Stomach (tissue), 9 donors: ENCODE measurements around the gene PRM3. TPM values are rescaled to one million over a fixed set of nuclear protein-coding genes. Genes with fewer than 3 reads are reported as not detected.
A peak's percentile ranks its signal among the peaks of the same experiment; 100 is the strongest.

Experiments used
- DNase-seq, 2 donors: peaks; one replicate each; pipeline versions ENCODE4 v3.0.0 to v3.0.0-alpha.2; 2013 to 2019
- H3K27ac ChIP-seq, 5 donors: fragments of 200-600 bp in 4 of 5; sonication (generic) in 4 of 5; one replicate each; pipeline ENCODE4 v1.5.1; 2013 to 2019; ENCODE audit warnings: mild to moderate bottlenecking in 1 of 5, moderate library complexity in 1 of 5
- H3K27me3 ChIP-seq, 3 donors: fragments of 200-600 bp; sonication (generic); one replicate each; pipeline ENCODE4 v1.5.1; 2017 to 2019; ENCODE audit warnings: mixed run types in 1 of 3
- H3K36me3 ChIP-seq, 4 donors: fragments of 200-600 bp; sonication (generic); 1 replicate in 3 of 4; 2 replicates in 1 of 4; pipeline ENCODE4 v1.5.1; 2016 to 2019
- H3K4me1 ChIP-seq, 4 donors: fragments of 200-600 bp; sonication (generic); one replicate each; pipeline ENCODE4 v1.5.1; 2016 to 2019
- H3K4me3 ChIP-seq, 4 donors: fragments of 200-600 bp; sonication (generic) in 3 of 4; one replicate each; pipeline ENCODE4 v1.5.1; 2016 to 2019; ENCODE audit warnings: mild to moderate bottlenecking in 1 of 4
- H3K9me3 ChIP-seq, 4 donors: fragments of 200-600 bp; sonication (generic); one replicate each; pipeline ENCODE4 v1.5.1; 2016 to 2019
- EP300 ChIP-seq: sonication (generic); formaldehyde crosslinking; IDR thresholded peaks from one replicate; pipeline ENCODE4 v1.6.1; 2017; ENCODE audit warnings: antibody characterized with exemption
- POLR2A ChIP-seq, 4 donors: fragments of 450-650 bp; IDR thresholded peaks; one replicate each; pipeline ENCODE4 v1.6.1; 2016; ENCODE audit warnings: antibody characterized with exemption in 4 of 4, control low read depth in 2 of 4, mild to moderate bottlenecking in 1 of 4, moderate library complexity in 1 of 4
- POLR2AphosphoS5 ChIP-seq, 3 donors: sonication (generic); formaldehyde crosslinking; IDR thresholded peaks; one replicate each; pipeline ENCODE4 v1.6.1; 2016; ENCODE audit warnings: antibody characterized with exemption in 3 of 3
- WGBS, 5 donors: extraction: QIAGEN DNeasy Blood & Tissue Kit in 3 of 5; methylation state at CpG; one replicate each; pipeline versions ENCODE4 v1.1.5 to v1.1.7; 2013 to 2018; 5-methylcytosine and 5-hydroxymethylcytosine counted together
- intact Hi-C: fragments of 100-400 bp; cut with DNase I; formaldehyde crosslinking; loops from one replicate; pipeline ENCODE4 v1.15.1; 2023; ENCODE audit warnings: low total_unique reads
- polyA plus RNA-seq, 3 donors: library from polyadenylated mRNA; stranded (reverse); fragments of 200-250 nt; gene quantifications; one replicate each; pipeline ENCODE4 v1.2.3, GENCODE V29; 2013
- total RNA-seq, 5 donors: library from RNA; depleted of rRNA; stranded (reverse); fragments of >200 nt; gene quantifications; one replicate each; pipeline versions ENCODE4 v1.1.0 to v1.2.3, GENCODE V29; 2014 to 2016
- TF ChIP-seq, protein P1 (sequence below), 7 experiments: fragments of 450-650 bp in 4 of 7; fragments of 200-600 bp in 3 of 7; sonication (generic) in 3 of 7; IDR thresholded peaks; one replicate each; pipeline ENCODE4 v1.5.1; 2016 to 2019; ENCODE audit warnings: antibody characterized with exemption in 7 of 7, control low read depth in 2 of 7, mild to moderate bottlenecking in 1 of 7
- donor health status: healthy with polysubstance abuse.
- donor health status: Bipolar disorder and iron deficiency.
- donor health status: healthy.

PRM3 gene
- total and polyA plus RNA-seq, 8 donors = not detected

DNA sequence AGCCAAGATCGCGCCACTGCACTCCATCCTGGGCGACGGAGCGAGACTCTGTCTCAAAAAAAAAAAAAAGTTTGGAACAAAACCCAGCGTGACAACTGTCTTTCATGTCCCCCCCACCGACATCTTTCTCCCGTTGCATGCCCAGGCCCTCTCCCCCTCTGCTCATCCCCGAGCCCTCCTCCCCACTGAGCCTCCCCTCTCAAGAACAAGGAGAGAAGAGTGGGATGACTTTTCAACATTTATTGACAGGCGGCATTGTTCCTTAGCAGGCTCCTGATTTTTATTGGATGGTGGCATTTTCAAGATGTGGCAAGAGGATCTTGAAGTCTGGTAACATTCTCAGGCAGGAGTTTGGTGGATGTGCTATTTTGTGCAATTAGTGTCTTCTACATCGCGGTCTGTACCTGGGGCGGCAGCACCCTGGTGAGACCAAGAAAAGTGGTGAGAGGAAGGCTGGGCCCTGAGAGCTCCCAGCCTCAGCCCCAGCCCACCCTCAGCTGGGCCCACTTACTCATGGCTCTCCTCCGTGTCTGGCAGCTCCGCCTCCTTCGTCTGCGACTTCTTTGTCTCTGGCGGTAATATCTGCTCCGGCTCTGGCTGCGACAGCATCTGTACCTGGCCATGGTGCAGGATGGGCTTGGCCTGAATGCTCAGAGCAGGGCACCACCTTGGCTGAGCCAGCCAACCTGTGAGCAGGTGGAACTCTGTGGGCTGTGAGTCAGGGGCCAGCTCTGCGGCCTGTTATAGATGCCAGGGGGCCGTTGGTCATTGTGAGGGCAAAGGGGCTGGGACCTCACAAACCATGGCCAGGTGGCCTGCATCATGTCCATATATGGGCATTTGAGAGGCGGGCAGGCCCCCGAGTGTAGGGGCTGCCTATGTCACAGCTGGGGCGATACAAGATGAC is 7.4 kb upstream of the PRM3 start, which contains the start of gene PRM1:
Gene PRM1 (minus strand): TSS at position 715 of the 907 bp plus-strand sequence. CDS start 92 bp downstream, at position 623.
- intact Hi-C loops = no loop called here
- TF ChIP-seq, protein P1, sequence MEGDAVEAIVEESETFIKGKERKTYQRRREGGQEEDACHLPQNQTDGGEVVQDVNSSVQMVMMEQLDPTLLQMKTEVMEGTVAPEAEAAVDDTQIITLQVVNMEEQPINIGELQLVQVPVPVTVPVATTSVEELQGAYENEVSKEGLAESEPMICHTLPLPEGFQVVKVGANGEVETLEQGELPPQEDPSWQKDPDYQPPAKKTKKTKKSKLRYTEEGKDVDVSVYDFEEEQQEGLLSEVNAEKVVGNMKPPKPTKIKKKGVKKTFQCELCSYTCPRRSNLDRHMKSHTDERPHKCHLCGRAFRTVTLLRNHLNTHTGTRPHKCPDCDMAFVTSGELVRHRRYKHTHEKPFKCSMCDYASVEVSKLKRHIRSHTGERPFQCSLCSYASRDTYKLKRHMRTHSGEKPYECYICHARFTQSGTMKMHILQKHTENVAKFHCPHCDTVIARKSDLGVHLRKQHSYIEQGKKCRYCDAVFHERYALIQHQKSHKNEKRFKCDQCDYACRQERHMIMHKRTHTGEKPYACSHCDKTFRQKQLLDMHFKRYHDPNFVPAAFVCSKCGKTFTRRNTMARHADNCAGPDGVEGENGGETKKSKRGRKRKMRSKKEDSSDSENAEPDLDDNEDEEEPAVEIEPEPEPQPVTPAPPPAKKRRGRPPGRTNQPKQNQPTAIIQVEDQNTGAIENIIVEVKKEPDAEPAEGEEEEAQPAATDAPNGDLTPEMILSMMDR (IDR thresholded peaks at IDR 0.05) = no peak
- TF ChIP-seq POLR2A (IDR thresholded peaks at IDR 0.05) = no peak
- no peak for TF ChIP-seq POLR2AphosphoS5 (IDR thresholded peaks at IDR 0.05)
- no peak for TF ChIP-seq EP300
- no peak for DNase-seq
- Histone ChIP-seq H3K27me3 (no peaks in the 10 kb centered on the region), H3K4me3 (no peak within 1 kb of the TSS), H3K4me1 (peaks cover 13 to 15% (median 14%) of the 10 kb centered on the region in 4 donors), H3K27ac (no peak within 1 kb of the TSS), H3K36me3 (no peaks in the 10 kb centered on the region), H3K9me3 (no peaks in the 10 kb centered on the region)
- 87 to 93% (median 88%) methylated on average over 23 to 25 of the region's 25 CpGs for WGBS, 5 donors

DNA sequence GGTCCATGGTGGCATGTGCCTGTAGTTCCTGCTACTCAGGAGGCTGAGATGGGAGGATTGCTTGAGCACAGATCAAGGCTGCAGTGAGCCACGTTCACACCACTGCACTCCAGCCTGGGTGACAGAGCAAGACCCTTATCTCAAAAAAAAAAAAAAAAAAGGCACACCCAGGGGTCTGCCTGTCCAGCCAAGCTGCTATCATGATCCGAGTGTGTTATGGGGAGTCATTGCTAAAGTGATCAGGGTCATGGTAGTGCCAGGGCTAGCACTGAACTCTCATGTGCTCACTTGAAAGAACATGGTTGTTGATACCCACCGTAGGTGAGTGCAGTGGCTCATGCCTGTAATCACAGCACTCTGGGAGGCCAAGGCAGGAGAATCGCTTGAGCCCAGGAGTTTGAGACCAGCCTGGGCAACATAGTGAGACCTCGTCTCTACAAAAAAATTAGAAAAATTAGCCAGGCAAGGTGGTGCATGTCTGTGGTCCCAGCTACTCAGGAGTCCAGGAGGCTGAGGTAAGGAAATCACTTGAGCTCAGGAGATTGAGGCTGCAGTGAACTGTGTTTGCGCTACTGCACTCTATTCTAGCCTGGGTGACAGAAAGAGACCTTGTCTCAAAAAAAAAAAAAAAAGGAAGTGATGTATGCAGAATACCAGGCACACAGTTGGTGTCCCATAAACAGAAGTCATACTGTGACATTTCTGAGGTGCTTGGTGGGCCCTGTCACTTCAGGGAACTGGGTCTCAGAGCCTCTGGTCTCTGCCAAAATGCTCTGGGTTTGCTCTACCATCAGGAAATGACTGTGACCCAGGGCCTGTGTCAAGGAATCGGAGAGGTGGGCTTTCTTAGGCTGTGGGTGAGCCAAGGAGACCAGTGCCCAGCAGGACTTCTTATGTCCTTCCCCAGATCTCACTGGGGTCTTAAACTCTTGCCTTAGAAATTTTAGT is 5.5 kb upstream of the PRM3 start:
- H3K4me1 ChIP-seq = peaks cover 13 to 15% (median 14%) of the 10 kb centered on the region in 4 donors
- H3K27ac ChIP-seq = peak overlapping the region in 1 of 5 donors; percentile 38
- WGBS, 5 donors = 66 to 74% (median 73%) methylated on average over 7 of the region's 7 CpGs
- no peak for DNase-seq
- no peaks in the 10 kb centered on the region for H3K27me3 ChIP-seq
- H3K9me3 ChIP-seq = no peaks in the 10 kb centered on the region
- H3K4me3 ChIP-seq = no peak overlapping the region
- intact Hi-C loops = no loop called here
- H3K36me3 ChIP-seq = no peaks in the 10 kb centered on the region
- TF ChIP-seq EP300 (no peak), POLR2AphosphoS5 (IDR thresholded peaks at IDR 0.05) (no peak), POLR2A (IDR thresholded peaks at IDR 0.05) (no peak)
- TF ChIP-seq, protein P1 (IDR thresholded peaks at IDR 0.05) = no peak

DNA sequence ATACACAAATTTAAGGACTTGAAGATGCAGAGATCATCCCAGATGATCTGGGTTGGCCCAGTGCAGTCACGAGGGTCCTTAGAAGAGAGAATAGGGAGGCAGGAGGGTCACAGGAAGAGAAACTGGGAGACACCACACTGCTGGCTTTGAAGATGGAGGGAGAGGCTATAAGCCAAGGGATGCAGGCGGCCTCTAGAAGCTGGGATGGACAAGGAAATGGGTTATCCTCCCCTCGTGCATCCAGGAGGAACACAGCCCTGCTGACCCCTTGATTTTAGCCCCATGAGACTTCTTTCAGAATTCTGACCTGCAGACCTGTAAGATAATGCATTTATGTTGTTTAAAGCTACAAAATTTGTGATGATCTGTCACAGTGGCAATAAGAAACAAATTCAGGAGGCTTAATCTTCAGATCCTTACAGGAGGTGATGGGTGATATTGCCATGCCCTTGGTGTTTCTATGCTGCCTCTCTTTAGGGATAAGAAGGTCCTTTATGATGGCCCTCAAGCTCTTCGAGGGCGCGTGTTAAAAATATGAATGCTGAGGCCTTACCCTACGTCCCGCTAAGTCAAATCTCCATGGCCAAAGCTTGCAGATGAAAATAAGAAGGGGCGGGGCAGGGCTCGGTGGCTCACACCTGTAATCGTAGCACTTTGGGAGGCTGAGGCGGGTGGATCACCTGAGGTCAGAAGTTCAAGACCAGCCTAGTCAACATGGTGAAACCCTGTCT is 4.3 kb upstream of the PRM3 start:
- Histone ChIP-seq H3K36me3 (no peaks in the 10 kb centered on the region), H3K4me1 (peaks cover 13 to 15% (median 14%) of the 10 kb centered on the region in 4 donors), H3K4me3 (no peak overlapping the region), H3K27ac (no peak overlapping the region), H3K27me3 (no peaks in the 10 kb centered on the region), H3K9me3 (no peaks in the 10 kb centered on the region)
- intact Hi-C loops = no loop called here
- 84 to 95% (median 90%) methylated on average over 12 of the region's 12 CpGs for WGBS, 5 donors
- DNase-seq = no peak
- TF ChIP-seq POLR2AphosphoS5 (IDR thresholded peaks at IDR 0.05) (no peak), EP300 (no peak), POLR2A (IDR thresholded peaks at IDR 0.05) (no peak)
- TF ChIP-seq, protein P1 (IDR thresholded peaks at IDR 0.05) = no peak
